Activated CD4-positive, alpha-beta T cell treated with anti-CD3 and anti-CD28 coated beads, Interleukin-2, amount 50 U/mL, for 1 hour (primary cell): ENCODE measurements around the gene JAK1.

Experiments
- DNase-seq: peaks from one replicate; pipeline ENCODE4 v3.0.0-alpha.2; 2020

JAK1 gene

DNA sequence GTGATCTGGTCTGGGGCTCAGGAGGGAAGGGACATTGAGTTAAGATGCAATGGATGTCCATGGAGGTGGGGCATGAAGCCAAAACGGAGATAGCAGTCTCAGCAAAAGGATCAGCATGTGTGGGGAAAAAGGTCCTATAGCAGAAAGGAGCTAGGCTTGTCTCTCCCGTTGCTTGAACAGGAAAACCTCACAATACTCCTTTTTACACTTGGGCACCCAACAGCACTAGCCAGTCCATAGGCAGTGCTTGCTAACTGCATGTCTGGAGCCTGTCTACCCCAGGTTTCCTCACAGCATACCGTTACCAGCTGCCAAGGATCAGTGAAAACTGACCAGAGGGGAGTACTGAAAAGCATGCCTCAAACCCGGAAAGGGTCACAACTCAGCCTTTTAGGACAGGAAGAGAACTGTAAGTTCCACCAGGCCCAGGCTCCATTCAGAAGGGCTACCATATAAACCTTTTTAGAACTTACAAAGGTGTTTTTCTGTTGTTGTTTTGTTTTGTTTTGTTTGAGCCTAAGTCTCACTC lies 78.6 kb downstream of the JAK1 start:
- no peak for DNase-seq

DNA sequence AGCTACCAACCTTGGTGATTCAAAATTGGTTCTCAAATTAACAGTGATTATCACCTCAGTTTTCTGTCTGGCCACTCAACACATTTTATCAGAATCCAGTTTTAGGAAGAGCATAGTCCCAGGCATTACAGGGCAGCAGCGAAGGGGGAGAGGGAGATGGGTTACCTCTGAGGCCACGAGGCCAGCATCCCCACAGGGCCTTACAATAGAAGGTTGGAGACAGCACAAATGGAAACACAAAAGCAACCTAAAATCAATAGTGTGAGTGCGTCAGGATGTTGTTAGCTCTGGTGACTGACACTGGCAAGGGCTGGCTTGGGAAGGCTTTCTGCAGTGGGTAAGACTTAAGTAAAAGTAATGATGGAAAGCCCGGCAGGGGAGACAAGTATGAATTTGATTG lies 79.5 kb downstream of the JAK1 start:
- no peak for DNase-seq

DNA sequence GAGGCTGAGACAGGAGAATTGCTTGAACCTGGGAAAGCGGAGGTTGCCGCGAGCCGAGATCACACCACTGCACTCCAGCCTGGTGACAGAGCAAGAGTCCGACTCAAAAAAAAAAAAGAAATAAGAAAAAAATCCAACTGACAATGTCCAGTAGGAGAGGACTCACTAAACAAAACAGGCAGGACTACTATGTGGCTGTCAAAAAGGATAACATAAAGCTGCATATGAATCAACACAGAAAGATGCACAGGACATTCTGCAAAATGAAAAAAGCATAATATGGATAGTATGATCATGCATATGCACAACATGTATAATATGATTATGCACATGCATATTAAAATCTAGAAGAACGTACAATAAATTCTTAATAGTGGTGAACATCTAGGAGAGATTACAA lies 80.7 kb downstream of the JAK1 start:
- DNase-seq: no peak

DNA sequence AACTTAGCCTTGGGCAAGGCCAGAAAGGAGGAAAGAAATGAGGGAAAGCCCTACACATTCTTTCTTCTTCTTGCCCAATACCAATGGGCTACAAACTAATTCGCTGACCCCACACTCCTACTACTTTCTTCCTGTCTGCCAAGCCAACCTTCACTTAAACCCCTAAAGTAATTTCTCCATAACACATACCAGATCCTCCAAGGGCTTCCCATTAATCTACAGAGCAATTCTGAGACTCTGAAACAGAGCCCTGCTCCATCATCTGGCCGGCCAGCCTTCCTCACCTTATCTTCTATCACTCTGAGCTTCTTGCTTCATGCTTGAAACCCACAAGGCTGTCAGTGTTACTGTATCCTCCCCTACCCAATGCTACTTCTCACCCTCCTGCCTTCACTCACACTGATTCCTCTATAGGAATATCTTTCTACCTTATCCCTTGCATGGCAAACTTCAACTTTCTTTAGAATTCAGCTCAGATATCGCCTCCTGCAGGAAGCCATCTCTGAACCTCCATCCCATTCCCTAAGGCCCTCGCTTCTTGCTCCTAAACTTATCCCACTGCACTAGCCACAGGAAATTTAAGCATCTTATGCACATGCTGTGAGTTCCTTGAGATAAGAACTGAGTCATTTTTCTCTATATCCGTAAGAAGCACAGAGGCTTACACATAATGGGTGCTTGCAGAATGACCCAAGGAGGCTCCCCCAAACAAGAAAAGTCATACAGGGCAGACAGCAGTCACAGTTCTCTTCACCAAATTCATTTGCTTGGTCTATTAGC lies 81.9 kb downstream of the JAK1 start:
- no peak for DNase-seq

DNA sequence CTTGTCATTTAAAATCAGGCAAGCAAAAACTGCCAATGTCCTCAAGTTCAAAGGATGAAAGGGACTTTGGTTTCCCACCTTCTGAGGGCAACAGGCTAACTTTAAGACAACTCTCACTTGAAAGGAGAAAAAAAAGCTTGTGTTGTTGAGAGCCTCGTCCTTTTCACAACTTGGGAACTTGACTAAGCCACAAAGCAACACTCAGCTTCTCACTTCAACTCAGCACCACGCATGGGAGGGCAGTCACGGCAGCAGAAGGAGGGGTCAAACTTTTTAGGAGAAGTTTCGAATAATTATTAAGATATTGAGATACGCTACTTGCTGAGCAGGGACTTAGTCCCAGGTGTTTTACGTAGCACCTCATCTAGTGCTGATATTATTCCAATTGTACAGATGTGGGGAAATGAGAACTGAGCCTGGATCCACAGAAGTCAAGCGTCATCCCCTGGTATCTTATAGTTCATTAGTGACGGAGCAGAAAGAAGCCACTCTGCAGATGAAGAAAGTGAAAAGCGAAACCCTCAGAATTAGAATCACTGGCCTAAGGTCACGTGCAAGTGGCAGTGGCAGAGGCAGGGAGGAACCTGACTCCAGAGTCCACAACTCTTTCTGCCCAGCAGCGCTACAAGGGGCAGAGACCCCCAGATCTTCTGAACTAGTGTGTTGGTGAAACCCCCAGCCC lies 83.6 kb downstream of the JAK1 start:
- DNase-seq: no peak

DNA sequence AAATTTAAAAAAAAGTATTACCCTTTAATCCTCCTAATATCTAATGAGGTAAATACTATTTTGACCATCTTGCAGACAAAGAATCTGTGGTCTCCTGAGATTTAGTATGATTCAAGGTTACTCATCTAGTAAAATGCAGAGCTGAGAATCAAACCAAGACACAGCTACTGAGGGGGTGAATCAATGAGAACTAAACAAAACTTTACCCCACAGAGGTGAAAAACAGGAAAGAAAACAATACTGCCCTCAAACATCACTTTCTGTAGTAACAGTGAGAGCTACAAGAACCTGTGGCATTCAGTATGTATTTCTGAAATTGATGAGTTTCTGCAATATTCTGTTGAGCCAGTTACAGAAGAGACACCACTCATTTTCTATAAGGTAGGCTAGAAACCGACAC lies 85.1 kb downstream of the JAK1 start:
- DNase-seq: no peak

DNA sequence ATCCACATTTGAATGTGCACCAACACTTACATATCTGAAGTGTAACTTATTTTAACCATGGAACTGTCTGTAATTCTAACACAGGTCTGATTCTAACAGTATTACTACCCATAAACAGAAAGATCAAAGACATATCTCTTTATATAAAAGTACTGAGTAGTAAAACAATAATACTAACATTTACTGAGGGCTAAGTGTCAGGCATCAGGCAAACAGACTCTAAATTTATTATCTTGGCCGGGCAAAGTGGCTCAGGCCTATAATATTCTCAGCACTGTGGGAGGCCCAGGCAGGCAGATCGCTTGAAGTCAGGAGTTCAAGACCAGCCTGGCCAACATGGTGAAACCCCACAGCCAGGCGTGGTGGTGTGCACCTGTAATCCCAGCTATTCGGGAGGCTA lies 85.9 kb downstream of the JAK1 start:
- no peak for DNase-seq

DNA sequence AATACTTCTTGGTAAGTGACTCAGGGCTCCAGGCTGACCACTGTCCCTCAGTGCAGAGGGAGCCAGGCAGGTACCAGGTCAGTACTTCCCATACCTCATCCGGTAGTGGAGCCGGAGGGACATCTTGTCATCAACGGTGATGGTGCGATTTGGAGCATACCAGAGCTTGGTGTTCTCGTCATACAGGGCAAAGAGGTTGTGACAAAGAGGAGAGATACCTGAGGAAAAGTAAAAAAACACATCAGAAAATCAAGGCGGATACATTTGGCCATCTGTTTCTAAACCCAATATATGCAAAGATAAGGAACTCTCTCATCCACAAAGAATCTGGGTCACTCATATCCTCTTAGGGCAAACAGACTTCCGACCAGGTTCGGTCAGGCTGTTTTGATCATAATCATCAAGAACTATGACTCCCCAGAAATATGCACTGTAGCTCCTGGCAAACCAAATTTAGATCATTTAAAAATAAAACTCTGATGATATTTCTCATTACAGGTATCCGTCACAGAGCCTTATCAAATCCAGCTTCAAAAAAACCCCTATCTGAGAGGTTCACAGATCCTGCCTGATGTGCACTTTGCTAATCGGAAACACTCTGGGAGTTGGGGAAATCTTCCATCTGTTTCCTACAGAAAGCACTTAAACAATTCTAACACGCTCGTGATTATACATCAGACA lies 87.3 kb downstream of the JAK1 start:
- DNase-seq: no peak

DNA sequence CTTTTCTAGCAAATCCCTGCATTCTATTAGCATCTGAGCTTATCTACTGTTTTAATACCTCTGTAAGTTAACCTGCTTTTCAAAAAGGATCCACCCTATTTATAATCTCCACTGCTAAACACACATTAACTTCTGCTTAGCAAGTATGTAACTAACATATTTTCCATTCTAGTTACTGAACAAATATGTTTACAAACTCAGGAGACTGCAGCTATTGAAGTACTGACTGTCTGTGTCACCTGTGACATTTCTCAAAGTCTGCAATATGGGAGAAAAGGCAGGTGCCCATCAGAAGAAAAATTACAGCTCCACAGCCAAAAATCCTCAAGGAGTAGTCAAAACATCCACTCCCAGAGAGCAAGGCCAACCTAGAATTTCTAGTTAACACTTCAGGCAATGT lies 88.3 kb downstream of the JAK1 start:
- no peak for DNase-seq

DNA sequence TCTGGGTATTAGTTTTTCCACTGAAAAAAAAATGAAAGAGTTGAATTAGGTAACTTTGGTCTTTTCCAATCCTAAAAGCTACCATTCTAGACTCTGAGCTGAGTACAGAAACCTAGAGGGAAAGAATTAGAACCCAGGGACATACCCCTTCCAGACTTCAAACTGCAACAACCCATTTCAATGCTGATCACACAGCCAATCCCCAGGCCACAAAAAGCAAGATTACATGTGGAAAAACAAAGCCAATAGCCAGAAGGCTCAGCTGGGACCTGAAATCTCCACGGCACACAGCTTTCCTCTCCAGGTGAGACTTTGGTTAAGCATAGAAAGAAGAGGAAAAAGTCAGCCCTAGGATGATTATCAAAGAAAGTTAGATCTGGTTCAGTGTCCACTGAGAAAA lies 88.8 kb downstream of the JAK1 start:
- no peak for DNase-seq

DNA sequence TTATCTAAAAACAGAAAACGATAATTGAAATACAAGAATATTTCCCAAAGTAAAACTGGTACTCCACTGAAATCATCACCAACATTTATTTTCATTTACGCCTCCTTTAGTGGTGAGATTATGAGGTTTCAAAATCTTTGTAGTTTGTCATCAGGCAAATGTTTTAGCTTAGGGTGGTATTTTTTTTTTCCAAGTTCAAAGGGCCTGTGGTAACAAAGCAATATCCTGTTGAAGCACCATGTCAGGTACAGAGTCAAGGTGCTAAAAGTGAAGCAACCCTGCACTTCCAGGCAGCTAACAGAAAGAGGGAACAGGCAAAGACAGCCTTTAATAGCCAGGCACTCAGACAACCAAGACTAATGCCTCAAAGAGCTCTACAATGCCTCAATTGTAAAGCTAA lies 89.2 kb downstream of the JAK1 start:
- no peak for DNase-seq

DNA sequence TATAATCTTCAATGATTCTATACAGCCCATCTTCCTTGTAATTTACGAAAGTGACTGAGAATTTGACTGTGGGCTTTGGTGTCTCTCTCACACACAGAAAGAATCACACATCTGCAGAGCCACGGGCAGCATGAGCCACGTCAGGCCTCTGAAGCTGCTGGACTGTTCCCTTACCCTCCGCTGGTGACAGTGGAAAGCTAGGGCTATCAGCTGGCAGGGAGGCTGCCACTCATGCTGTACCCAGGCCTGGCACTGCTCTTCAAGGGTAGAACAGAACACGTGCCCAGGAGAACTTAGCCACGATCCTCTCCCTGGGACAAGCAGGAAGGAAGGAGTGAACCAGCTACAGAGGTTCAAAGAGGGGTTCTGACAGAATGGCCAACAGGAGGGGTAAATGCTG lies 90.7 kb downstream of the JAK1 start:
- no peak for DNase-seq

DNA sequence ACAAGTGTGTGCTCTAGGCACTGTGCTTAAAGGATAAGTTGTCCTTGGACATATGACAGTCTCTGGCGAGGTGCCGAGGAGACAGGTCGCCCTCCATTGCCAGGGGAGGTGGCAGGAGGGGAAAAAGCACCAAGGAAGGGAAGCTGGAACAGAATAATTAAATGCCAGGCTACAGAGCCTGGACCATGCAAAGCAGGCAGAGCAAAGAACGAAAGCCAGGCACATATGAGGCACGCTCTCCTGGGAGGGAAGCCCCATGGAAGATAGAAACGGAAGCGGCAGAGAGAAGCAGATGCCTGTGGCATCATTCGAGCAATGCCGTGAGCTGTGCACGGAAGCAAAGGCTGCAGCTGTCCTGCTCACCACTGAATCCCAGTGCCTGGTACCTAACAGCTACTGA lies 91.2 kb downstream of the JAK1 start:
- no peak for DNase-seq

DNA sequence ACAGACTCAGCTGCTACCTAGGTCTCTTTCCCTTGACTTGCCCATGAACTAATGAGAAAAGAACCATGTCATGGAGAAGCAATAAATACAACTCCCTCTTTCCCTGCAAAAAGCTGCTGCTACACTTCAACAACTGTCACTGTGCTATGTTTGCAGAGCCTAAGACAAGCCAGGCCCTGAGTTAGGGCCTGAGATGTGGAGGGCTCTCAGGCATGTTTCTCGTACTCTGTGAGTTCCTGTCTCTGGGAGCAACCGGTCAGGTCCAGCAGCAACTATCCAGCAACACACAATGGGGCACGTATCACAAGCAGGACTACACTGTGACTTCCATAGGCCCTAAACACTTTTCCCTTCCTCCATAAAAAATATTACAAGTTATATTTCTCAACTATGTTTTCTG lies 91.7 kb downstream of the JAK1 start:
- DNase-seq: no peak

DNA sequence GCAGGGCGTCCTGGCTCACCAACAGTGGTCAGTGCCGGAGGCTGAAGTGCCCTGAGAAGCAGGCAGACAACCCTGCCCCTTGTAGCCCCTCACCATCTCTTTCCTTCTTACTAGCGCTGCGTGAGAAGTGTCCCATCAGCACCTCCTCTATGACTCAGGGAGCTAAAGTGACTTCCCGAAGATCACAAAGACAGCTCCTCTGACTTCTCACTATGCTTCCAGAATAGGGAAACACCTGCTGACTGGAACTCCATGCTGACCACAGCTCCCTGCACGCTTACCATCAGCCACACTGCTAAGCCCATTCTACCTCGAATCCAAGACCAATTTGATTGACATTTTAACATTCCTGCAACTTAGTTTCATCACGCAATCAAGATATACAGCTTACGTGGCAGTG lies 92.8 kb downstream of the JAK1 start:
- no peak for DNase-seq

DNA sequence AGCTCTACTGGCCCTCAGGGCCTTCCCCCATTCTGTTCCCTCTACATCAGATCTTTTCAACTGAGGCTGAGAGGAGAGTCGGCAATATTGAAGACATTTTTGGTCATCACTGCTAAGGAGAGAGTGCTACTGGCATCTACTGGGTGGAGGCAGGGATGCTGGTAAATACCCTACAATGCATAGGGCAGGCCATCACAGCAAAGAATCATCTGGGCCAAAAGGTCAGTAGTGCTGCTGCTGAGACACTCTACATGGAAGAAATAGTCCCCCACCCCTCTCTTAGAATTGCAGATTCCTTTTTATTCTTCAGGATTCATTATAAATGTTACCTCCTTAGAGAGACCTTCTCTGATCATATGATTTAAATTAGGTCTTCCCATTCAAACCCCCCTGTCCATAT lies 94.3 kb downstream of the JAK1 start:
- DNase-seq: no peak

DNA sequence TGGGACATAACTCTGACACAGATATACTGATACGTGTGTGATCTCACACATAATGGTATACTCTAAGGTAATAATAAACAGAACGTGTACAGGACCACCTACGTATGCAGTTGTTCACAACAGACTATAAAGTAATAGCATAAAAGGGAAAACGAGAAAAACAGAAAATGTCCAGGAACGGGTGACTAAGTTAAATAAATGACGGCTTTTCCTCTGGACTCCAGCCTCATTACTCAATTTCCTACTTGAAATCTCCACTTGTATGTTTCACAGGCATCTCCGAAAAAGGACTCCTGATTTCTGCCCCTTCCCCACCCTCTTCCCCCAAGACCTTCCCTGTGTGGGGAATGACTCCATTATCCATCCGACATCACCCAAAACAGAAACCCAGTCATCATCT lies 95.1 kb downstream of the JAK1 start:
- DNase-seq: no peak

DNA sequence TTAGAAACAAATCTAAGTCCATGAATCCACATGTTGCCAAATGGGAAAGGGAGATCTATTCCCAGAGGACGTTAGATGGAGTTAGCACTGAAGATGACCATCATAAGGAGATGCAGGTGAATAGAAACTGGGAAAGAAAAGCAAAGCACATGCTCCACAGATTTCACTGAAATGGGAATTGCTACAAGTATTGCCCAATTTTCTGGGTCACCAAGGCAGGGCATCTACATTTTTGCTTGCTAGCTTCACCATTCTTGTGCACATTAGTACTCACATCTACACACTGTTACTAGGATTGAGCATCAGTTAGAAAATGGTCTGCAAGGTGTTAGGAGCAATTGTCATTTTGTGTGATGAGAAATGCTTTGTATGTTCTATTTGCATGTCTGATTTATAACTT lies 99.1 kb downstream of the JAK1 start:
- DNase-seq: no peak

DNA sequence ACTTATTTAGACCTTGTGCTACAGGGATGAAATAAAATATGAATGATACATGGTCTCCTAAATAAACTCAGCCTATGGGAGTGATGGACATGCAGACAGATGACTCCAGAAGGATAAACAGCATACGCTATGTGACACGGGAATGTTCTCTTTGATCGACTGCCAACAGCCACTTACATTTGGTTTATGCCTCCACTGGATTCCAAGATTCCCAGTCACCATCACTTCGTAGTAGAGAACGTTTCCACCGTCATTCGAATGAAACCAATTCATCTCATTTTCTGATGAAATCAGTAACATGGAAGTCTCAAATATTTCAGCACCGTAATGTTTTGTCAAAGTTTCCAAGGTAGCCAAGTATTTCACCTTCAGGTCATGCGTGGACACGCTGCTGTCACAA lies 99.7 kb downstream of the JAK1 start:
- no peak for DNase-seq

DNA sequence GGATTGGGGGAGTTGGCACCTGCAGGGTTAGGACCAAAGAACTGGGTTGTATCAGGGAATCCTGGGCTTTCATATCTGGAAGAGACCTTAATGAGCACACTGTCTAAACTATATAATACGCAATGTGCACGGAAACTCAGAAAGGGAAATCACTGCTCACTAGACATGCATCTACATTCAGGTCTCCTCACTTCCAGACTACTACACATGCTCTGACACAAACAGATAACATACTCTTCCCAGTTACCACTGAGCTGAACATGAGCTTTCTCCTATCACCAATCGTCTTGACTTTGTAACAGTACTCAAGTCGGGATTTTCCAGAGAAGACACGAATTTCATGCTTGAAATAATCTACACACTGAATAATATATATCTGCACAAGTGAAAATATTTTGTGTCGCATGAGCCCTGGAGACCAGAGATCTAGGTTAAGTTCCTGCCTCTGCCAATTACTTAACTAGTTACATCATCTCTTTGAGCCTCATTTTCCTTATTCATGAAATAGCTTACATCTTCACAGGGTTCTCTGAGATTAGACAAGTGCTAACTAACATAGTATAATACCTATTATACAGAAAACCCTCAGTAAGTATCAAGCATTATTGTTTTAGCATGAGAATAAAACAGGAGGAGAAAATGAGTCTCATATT lies 101.1 kb downstream of the JAK1 start:
- DNase-seq: no peak

DNA sequence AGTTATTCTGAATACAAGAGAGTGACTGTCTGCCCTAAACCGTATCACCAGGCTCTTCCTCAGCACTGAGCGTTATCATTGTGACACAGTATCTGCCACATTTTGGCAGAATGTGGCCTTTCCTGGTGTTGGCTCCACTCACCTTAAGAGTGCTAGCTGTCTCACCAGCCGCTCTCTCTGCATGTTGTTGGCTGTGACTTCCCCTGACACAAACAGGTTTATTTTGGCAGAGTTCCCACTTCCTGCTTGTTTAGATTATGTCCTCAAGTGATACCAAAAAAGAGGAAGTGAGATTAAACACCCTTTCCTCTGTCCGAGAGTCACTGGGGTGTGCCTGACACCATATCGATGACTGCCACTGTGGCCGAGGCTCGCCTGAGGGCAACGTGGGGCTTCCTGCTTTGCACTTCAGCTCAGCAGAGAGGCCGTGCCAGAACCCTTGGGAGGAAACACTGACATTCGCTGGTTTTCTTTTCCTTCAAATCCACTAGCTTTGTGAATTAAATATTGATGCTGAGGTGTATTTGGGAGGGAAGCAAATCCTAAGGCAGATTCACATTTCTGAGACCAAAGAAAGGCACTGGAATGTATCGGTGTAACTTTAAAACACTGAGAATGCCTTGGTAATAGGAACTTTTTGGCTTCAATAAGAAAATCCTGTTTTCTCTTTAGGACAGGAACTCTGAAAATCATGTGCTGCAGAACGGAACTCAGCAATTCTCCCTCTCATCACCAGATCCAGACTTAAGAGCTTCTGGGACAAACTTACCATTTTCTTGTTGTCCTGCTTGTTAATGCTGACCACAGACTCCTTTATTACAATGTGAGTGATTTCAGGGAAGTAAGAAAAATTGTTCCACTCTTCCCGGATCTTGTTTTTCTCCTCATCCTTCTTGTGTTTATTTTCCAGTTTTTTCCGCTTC lies 102.1 kb downstream of the JAK1 start:
- DNase-seq: peak; percentile 22

DNA sequence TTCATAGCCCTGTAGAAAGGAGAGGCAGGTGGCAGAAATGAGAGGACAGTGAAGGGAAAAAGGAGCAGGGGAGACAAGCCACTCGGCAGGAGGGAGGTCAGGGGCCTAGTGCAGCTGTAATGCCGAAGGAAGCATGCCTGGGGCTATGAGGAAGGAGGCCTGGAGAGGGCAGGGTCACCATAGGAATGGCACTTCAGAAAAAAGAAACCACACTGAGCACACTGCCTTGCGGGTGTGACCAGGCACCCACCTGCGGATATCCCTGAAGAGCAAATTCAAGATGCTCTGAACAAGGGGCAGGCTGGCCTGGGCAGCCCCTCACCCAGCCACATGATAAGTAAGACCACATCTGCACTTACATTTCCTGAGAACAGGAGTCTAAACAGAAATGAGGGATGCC lies 104.7 kb downstream of the JAK1 start:
- no peak for DNase-seq
